C1 segment of cervical spinal cord (tissue), 14 donors: ENCODE measurements around the gene QPCTL.

ENCODE experiments used
- DNase-seq, 14 donors: peaks; one replicate each; lab custom pipeline; 2025; lab: John Stamatoyannopoulos, UW

Gene QPCTL

DNA sequence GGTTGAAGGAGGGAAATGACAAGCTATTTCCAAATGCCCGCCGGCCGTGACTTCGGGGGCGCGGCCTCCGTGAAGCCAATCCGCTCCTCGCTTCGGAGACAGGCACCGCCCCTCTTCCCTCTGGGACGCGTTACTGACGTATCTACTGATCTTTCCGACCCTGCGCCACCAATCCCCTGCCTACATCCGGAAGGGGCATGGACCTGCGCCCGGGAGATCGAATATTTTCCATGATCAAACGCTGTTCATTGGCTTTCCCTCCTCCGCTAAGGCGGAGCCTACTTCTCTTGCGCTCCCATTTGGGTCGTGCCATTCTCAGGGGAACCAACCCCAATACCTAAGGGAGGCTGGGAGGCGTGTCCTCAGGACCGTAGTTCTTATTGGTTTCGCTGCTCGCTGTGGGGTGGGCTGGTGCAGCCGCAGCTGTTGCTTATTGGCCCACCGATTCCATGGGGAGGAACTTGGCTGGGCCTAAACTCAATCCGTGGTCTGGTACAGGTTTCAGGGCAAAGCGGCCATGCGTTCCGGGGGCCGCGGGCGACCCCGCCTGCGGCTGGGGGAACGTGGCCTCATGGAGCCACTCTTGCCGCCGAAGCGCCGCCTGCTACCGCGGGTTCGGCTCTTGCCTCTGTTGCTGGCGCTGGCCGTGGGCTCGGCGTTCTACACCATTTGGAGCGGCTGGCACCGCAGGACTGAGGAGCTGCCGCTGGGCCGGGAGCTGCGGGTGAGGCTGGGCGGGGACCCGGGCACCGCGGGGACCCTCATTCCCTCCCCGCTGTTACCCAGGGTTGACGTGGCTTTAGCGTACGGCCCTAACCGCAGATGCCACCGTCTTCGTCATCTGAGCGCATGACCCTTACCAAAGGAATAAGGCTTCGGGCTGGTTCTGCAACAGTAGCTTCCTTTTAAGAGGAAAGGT, at the start of gene QPCTL:
TSS of gene QPCTL (plus strand) at position 480 of the 919 bp plus-strand sequence. CDS start at position 518, 38 bp downstream.
- peak; percentile 90 to 100 (median 98) for DNase-seq

DNA sequence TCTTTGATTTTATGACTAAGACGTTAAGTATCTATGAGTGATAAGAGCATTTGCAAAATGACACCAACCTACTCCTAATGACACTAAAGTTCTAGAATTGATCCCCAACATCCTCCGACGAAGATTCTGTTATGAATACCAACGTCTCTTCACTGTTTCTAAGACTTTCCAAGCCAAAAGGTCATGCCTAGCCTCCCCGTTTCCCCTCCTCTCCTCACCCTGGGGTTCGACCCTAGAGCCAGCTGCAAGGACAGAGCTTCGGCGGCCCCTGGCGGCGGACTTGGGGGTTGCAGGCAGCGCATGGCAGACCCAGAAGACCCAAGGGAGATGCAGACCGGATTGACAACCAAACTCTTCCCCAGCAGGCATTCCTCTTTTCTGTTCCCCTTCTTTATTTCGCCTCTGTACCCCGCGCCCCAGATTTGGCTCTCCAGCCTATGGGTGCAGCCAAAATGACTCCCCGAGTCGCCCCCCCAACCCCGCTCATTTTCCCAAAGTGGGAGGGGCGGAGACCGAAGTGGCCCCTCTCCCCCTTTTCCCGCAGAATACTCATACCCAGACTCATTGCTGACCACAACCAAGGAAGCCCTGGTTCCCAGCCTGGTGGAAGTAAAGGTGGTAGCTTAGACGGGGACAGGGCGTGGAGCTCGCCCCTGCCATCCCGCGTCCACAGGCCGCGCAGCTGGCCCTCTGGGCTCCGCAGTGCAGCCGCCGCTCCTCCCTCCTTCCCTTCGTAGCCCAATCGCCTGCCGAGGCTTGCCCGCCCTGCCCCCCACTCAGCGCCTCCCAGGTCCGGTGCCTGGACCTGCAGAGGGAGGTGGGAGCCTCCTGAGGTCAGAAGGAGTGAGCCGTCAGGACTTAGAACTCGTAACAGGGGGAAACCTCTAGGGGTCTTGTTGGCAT, 49.2 kb upstream of the QPCTL start:
- DNase-seq: peak in 13 of 14 donors; percentile 36 to 90 (median 77)

DNA sequence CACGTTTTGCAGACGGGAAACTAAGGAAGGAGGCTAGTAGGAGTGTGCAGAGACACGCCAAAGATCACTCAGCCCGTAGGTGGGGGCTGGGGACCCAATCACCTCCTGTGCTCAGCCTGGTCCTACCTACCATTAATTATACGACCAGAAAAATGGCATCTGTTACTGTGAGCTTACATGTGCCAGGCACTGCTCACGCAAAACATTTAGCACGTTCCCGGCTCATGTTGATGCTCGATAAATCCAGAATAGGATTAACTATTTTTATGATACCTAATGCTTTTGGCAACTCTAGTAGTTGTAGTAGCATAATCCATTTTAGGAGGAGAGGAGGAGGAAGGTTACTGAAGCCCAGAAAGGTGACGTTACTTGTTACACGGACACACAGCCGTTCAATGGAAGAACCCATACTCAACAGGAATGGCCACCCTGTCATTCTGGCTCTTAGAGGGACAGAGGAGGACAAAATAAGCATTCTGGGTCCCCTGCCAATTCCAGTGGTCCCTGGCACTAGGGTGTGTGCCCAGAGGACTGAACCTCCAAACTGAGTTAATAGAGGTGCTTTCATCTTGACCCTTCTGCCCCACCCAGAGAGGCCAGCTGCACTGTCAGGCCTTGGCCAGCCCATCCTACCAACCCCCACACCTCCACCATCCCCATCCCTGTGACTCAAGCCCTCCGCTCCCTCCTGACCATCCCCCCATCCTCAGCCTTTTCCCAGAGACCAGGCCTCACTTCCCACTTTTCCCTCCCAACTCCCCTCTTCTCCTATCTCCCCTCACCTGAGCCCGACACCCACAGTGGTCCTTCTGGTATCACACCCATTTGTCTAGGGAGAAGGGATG, 48.3 kb upstream of the QPCTL start:
- DNase-seq: peak in 9 of 14 donors; percentile 12 to 60 (median 35)

DNA sequence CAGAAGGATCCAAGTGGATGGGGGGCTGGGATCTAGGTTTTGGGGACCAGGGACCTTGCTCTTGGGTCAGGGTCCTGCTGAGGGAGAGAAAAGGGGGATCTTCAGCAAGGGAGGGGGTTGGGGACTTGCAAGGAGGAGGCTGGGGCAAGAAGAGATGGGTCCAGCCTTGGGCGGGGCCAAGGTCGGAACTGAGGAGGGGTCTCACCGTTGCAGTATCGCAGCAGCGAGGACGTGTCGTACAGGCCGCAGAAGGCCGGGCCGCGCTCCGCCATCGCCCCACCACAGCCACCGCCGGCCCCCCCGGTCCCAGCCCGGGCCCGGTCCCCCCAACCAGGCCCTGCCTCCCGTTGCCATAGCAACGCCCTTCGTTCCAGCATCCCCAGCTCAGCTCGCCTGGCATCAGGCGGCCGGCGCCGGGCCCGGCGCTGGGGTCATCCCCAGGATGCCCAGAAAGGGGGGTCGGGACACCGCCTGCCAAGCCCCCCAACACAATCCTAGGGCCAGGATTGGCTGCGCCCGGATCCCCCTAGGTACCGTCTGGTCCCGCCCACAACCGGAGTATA, 47.3 kb upstream of the QPCTL start:
- DNase-seq: peak in 9 of 14 donors; percentile 84 to 95 (median 92)

DNA sequence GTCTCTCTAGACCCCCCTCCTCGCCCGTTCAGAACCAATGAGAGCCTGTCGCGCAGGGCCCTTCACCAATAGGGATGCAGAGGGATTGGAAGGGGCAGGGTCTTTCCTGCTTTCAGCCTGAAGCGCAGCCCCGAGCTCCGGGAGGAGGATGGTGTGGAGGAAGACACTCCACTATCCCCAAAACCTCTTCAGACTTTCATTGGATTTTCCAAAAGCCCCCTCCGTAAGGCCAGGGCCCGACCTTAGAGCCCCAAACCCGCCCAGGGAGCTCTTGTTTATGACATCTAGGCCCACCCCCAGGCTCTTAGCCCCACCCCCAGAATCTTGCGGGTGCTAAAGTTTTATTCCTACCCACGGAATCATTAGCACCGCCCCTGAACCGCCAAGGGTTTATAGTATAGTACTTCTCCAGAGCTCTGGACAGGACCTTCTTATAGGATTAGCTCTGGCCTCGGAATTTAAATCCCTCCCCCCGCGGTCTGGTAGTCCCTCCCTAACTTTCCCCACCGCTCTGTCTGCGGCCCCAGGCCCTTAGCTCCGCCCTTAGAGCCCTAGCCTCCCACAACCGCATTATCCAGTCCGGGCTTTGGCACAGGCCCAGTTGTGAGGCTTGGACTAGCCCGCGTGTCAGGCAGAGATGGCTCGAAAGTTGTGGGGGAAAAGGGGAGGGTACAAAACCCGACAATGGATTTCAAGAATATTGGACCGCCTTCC, 46.7 kb upstream of the QPCTL start:
- DNase-seq: peak; percentile 35 to 96 (median 84)

DNA sequence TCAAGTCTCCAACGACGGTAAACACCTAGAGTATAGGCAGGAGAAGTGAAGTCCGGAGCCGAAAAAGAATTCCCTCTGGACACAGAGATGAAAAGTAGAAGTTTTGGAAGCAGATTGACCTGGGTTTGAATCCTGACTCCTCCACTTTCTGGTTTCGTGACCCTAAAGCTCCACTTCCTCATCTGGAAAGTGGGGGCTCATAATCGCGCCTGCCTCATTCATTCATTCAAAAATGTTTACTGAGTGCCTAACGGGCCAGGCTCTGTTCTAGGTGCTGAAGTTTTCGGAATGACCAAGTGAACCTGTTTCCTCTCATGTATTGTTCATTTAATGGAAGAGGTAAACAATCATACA, 46.1 kb upstream of the QPCTL start:
- peak in 2 of 14 donors; percentile 49 to 63 for DNase-seq

DNA sequence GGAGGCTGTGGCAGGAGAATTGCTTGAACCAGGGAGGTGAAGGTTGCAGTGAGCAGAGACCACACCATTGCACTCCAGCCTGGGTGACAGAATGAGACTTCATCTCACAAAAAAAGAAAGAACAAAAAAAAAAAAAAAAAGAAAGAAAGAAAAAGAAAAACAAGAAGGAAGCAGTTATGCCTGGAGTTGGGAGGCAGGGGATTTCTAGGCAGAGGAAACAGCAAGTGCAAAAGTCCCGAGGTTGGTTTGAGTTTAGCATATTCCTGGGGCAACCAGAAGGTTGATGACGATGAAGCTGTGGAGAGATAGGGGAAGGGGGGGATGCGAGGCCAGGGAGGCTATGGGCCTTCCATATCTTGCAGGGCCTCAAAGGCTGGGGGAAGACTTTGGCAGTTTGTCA, 41.7 kb upstream of the QPCTL start:
- no peak for DNase-seq

DNA sequence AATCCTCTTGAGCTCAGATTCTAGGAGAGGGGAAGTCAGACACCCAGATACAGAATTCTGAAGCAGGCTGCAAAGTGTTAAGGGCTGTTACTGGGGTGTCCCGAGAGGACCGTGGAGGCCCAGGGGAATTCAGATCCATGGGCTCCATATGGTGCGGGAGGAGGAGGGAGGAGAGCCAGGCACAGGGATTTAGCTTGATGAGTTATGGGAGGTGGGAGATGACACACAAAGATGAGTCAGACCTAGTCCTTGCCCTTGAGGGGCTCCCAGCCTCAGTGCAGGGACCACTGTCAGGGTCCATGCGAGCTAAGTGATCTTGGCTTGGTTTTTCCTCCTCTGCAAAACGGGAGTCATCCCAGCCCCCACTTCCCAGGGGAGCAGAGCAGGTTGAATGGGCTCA, 38.8 kb upstream of the QPCTL start:
- DNase-seq: no peak

DNA sequence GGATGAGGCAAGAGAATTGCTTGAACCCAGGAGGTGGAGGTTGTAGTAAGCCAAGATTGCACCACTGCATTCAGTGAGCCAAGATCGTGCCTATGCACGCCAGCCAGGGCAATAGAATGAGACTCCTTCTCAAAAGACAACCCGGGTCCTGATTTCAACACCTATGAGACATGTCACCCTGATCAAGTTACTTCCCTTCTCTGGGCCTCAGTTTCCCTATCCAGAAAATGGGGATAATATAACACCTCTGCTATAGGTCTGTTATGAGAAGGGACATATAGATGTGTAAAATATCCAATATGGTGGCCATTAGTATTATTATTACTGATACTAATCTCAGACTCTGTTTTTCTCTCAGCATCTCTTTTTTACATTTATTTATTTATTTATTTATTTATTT, 37.4 kb upstream of the QPCTL start:
- DNase-seq: no peak

DNA sequence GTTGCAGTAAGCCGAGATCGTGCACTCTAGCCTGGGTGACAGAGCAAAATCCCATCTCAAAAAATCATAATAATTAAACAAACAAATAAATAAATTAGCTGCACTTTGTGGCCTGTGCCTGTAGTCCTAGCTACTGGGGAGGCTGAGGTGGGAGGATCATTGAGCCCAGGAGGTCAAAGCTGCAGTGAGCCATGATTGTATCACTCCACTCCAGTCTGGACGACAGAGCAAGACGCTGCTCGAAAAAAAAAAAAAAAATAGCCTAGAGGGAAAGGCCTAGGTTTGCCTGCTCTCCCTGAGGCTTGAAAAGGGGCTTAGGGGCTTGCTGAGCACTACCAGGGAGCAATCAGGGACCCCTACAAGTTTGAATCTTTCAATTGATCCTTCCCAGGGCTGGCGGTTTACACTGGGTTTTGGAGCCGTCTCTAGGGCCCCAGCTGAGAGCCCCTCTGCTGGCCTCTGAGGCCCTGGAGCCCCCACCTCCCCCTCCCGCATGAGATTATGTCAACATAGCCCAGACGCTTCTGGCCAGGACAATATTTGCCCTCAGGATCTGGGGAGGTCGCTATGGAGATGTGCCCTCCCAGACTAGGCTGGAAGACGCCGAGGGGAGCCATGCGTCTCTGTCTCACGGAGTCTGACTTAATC, 34.8 kb upstream of the QPCTL start:
- DNase-seq: no peak

DNA sequence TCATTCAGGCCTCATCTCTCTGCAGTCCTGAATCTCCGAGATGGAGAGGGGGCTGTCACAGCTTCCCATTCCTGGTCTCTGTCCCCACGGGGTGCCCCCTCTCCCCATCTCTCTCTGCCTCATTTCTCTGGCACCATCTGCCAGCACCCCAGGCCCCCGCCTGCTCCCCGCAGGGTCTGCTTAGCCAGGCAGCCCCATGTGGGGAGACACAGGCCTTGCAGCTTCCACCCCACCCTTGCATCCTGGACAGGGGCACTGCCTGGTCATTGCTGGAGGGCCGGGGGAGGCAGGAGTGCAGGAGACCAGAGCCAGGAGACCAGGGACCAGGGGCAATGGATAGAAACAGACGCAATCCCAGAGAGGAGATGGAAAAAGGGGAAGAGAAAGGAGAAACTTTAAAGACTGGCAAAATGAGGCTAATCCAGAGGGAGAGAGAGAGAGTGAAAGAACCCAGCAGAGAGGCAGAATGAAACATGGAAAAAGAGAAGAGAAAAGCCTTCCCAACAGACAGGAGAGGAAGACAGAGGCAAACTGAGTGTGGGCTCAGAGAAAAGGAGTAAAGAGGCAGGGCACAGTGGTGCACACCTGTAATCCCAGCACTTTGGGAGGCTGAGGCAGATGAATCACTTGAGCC, 33.3 kb upstream of the QPCTL start:
- no peak for DNase-seq

DNA sequence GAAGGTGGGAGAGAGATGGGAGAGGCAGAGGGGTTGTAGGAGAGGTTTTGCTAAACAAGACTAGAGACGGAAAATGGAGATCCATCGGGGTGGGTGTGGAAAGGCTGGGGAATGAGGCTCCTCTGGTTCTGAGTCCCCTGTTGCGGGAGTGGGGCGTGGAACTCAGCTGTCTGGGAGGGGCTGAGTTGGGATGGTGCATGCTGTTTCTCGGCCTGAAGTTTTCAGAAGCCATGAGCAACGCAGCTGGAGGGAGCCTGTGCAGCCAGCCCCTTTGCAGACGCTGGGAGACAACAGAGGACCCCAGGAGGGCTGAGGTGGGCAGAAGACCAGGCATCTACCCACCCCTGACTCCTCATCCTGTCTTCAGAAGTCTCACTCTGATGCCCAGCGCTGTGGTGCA, 31.8 kb upstream of the QPCTL start:
- DNase-seq: no peak

DNA sequence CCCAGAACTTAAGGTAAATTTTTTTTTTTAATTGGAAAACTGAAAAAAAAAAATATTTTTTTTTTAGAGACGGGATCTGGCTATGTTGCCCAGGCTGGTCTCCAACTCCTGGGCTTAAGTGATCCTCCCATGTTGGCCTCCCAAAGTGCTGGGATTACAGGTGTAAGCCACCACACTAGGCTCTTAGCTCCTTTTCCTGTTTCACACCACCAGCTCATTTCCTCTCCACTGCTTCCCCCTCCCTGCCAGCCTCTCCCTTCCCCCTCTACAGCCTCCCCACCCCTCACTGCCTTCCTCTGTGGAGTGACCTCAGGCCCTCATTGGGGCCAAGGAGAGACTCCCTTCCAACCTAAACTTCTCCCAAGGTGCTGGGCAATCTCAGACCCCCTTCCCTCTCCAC, 28.7 kb upstream of the QPCTL start:
- no peak for DNase-seq

DNA sequence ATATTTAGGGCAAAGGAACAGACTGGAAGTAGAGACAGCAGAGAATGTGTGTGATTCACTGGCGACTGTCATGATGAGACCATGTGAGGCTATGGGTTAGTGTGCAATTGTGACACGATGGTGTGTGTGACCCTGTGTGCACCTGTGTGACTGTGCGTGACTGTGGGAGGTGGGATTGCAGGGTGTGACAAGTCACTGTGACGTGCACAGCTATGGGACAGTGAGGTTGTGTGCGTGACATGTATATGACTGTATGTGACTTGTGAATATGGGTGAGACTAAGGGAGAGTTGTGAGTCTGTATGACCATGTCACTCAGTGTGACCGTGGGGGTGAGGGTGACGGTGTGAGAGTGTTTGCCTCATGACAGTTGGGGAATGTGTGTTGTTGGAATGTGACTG, 27.9 kb upstream of the QPCTL start:
- no peak for DNase-seq

DNA sequence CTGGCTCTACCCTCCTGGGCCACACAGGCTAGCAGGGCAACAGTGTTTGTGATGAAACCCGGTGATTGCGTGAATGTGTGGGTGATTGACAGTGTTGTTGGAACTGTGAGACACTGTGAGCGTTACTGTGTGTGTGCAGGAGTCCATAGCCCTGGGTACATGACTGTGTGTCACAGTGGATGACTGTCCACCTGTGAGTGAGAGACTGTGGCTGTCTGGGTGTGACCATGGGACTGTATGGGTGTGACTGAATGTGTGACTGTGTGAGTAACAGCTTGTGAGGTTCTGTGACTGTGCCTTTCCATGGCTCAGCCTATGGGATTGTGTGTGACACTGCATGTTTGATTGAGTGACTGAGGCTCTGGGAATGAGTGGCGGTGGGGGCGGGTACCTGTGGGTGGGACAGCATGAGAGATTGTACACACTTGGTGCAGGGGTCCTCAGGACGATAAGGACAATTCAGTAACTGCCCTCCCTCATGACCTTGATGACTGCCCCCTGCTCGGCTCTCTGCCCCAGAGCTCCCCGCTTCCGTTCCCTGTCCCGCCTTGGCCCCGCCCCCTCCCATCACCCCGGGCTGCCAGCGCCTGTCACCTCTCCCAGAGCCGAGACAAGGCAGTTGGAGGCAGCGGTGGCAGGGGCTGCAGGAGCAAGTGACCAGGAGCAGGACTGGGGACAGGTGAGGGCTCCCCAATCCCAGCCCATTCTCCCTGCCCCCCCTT, 24.7 kb upstream of the QPCTL start, which contains the start of gene GIPR:
TSS of gene GIPR (plus strand) at position 602 of the 722 bp plus-strand sequence. CDS start 1,300 bp downstream, outside the sequence.
- peak in 5 of 14 donors; percentile 7 to 37 (median 19) for DNase-seq

DNA sequence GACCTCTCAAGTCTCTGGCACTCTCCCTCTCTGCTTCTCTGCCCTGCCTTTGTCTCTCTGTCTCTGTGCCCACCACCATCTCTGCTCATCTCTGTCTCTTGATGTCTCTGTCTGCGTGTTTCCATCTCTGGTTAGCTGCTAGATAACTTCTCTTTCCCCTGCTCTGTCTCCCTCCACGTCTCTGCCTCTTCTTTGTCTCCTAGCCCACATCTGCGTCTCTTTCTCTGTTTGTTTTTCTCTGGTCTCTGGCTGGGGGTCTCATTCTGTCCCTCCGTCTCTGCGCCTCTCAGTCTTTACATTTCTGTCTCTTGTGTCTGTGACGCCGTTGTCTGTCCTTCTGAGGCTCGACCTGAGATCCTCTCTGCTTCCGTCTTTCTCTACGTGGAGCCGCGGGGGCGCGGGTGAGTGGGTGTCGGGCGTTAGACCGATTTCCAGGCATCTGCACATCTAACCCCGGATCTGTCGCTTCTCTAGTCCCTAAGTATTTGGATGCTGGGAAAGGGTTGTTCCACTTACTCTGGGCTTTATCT, 24.1 kb upstream of the QPCTL start:
- DNase-seq: peak in 2 of 14 donors; percentile 35 to 39

DNA sequence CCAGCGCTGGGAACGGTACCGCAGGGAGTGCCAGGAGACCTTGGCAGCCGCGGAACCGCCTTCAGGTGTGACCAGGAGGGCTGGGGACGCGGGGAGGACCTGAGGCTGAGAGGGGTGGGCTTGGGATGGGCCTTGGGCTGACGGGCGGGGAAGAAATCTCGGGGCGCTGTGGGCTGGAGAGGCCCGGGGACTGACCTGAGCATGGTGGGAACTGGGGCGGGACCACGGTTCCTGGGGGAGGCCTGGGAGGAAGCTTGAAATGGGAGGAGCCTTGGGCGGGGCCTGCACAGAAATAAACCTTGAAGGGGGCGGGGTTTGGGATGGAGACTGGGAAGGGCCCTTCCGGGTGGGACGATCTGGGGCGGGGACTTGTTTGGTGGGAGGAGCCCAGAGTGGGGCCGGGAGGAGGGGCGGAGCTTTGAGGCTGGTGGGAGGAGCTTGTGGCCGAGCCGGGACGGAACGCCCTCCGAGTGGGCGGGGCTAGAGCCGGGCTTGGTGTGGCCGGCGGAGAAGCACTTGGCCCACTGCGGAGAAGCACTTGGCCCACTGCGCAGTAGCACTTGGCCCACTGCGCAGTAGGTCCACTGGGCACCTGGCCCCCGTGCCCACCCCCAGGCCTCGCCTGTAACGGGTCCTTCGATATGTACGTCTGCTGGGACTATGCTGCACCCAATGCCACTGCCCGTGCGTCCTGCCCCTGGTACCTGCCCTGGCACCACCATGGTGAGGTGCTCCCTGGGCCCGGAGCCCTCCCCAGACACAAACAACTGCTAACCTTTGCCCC, 21.6 kb upstream of the QPCTL start:
- peak in 11 of 14 donors; percentile 10 to 76 (median 42) for DNase-seq
